LoVo (cell line): ENCODE measurements around the gene RNF144A.
"Not testable (repeated sequence)": the region's sequence is repeated elsewhere in the genome, so short reads cannot be mapped to it uniquely, and the experiment has no call there.

Source experiments
- DNase-seq: peaks from one replicate; pipeline ENCODE4 v3.0.0-alpha.2; 2016; ENCODE audit warnings: low spot score

The RNF144A gene

GRCh38 chr2:6972067-6972710 lies 55.0 kb downstream of the RNF144A start:
- DNase-seq, result no peak

DNA sequence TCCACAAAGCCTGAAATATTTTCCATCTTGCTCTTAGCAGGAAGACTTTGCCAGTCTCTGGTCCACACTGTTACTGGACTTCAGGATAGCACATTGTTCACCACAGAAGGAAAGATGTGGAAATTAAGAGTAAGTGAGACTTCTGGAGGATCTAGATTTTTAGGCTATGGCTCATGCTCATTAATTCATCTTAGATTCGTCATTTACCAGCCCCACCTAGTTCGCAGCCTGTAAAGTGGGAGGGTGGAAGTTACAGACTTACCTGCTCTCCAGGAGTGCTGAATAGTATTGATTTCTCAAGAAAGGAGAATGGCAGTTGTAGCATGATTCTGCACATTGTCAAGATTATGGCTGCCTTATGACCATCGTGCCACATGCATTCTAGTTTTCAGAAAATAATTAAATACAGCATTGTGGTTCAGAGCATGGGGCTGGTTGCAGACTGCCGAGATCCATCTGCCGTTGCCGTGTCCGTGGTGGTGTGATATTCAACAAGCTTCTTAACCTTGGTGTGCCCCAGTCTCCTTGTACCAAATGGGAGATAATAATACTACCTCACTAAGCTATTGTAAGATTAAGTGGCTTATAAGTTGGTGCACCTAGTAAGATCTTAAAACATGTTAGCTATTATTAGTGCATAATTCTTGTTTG lies 56.8 kb downstream of the RNF144A start:
- peak; percentile 36 for DNase-seq

- DNase-seq, result peak; percentile 50
Observed at GRCh38 chr2:6975988-6976387, 58.8 kb downstream of the RNF144A start.

DNA sequence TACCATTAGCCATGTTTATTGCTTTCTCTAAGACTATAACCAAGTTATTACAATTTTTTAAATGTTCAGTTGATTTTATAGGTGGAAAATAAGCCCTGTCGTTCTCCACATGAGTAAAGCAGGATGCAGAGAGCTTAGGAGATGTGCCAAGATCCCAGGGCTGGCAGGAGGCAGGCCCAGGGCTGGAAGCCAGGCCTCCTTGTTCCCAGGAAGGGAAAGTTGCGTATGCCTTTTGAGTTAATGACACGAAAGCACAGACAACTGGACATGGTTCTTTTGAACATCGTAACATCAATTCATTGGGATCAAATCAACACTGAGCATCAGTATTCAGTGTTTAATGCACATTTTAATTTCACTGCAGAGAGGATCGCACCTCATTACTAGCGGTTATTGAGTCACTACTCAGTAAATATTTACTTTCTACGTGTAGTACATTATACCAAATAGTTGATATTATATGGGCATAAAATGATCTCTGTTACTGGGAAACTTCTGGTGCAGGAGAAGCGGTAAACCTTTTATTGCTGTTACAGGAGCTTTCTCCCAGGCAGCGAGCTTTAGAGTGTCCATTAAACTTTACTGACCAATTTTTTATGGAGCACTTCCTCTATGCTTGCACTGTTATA lies 60.0 kb downstream of the RNF144A start:
- peak; percentile 38 for DNase-seq

DNA sequence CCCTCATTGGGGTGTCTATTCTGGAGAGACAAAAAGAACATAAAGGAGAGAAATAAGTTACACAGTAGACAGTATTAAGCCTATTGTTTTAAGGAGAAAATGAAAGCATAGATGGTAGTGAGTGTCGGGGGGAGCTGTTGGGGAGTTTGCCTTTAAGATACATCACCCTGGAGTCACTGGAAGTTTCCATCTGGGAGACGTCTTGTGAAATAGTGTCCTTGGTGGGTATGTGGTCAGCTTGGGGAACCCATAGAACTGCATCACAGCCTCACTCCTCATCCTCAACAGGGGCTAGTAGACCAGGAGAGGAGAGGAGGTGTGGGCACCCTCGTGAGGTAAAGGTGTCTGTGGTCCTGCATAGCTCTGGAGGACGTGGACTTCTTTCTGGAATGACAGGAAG lies 60.6 kb downstream of the RNF144A start:
- DNase-seq, result no peak

DNA sequence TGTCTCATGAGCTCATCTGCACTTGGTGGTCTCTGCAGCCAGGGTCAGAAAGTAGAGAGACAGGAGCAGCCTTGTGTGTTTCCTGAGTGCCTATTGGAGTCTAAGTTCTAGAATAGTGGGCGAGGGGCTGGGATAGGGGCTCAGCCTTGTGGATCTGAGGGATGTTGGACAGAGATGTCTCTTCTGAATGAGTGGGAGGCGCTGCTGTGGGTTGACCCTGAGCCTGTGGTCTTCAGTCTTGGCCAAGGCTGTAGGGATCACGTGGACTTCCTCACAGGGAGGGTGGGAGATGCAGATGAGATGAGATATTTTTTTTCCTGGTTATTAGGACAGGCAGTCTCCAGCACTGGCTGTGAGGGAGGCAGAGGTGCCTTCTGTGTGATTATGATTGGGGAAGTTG lies 61.8 kb downstream of the RNF144A start:
- no peak for DNase-seq

DNA sequence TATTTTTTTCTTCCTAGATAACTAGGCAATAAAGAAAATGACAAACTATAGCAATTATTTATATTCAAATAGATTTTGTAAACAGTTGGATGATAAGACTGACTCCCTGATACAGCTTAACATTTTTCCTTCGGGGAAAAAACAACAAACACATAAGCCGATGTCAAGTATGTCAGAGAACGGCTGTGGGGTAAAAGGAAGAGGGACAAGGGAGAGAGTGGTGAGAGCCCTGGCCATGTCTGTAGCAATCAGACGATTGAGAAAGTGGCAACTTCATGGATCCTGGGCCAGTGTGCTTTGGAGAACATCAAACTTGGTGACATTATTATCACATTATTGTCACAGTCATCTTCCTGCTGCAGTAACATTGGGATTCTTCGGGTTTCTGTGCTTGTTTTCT lies 65.2 kb downstream of the RNF144A start:
- DNase-seq, result no peak

GRCh38 chr2:6982934-6983589 lies 65.8 kb downstream of the RNF144A start:
- no peak for DNase-seq

DNA sequence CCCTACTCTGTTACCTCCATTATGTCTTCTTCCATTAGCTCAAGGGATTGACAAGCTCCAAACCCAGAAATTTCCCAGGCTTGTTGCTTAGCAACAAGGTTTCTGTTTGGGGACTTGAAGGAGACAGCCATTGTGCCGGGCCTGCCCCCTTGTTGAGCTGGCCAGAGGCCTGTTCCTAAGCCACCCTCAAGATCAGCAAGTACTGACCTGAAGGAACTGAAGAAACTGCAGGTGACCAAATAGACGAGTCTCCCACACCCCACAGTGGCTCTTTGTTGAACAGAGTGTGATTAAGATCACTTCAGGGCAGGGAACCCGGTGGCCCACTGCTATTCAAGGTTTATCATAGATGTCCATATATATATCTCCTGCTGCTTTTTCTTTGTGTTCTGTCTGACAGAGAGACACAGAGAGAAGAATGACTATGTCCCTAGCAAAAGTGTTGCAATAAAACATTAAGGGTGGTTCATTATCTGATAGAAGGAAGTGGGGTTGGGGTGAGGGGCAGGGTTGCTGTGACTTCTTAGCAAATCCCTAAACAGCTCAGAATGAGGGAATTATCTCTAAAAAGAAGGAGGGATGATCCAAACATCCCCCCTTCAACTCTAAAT lies 69.2 kb downstream of the RNF144A start:
- no peak for DNase-seq

DNA sequence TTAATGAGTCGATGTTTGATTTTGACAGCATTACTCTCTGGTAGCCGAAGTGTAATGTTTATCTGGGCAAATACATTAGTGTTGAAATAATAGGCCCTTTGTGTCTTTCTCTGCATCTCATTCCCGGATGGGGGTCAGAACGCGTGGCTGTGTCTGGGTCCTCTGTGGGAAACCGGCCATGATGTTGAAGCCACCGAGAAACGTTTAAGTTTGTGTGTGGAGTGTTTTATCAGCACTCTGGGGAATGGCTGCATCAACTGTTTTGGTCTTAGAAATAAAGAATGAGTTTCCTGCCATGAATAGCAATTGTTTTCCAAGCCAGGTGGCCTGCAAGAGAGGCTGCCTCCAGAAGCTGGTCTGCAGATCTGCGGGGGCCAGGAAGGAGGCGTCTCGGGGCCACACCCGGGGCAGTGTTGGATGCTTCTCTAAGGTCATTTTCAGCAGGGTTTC lies 69.7 kb downstream of the RNF144A start:
- DNase-seq, result no peak

DNA sequence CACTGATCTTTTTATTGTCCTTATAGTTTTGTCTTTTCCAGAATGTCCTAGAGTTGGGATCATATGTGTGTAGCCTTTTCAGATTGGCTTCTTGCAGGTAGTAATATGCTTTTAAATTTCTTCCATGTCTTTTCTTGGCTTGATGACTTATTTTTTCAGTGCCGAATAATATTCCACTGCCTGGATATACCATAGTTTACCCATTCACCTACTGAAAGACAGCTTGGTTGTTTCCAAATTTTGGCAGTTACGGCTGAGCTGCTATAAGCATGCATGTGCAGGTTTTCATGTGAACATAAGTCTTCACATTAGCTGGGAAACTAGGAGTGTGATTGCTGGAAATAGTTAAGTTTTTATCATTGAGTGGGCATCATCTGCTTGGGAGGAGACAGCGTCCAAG lies 73.7 kb downstream of the RNF144A start:
- no peak for DNase-seq

DNA sequence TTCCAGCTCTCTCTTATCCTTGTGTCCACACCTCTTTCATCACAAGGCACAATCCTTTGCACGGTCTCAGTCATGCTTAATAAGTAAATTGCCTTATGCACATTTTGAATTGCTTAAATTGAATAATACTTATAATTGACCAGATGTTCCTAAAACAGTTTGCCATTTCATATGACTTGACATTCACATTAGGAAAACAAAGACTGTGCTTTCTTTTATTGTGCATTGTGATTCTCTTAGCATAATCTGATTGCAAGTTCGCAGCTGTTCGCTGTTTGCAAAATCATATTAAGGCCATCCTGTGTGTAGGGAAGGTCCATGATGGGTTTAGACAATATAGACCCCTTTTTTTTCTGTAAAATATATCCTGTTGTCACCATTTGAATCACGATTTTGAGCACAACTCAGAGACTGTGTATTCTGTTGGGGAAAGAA lies 75.6 kb downstream of the RNF144A start:
- DNase-seq, result no peak

DNA sequence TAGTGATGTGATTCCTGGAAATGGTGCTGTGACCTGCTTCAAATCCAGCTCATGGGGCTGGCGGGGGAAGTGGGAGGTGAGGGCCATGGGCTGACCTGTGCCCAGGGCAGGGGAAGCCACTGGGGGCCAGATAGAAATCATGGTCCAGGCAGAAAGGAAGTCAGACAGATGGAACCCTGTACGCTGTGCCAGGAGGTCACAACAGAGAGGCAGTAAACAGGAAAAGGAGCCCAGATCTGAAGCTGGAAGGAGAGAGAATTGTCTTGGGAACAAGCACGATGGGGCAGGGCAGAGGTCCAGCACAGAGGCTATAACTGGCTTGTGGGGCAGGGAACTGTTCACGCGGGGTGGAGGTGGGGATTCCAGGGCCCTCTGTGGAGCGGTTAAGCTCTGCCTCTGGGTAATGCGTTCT lies 76.0 kb downstream of the RNF144A start:
- no peak for DNase-seq

- no peak for DNase-seq
Observed at GRCh38 chr2:6993936-6994335, 76.7 kb downstream of the RNF144A start.

DNA sequence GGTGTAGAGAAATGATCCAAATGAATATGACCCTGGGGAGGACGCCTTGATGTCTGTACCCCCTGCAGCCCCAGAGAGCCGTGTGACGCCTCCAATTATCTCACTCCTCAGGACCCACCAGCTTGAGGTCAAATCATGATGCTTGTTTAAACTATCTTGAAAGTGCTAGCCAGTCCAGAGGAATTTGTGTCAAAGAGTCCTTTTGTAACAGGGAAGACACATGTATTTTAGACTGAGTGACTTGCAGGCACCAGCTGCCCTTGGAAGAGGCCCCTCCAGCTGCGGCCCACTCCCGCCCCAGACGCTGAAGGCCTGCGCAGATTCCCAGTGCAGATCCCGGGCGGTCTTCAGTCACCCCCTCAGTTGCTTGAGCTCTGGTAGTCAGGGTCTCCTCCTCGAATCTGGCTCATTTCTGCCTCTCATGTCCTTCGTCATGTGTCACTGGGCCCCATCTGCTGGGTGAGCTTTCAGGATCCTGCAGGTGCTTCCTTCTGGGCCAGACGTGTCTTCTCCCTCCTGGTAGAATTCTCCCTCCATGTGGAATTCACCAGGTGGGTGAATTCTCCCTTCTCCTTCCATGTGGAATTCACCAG lies 77.4 kb downstream of the RNF144A start:
- DNase-seq, result no peak

DNA sequence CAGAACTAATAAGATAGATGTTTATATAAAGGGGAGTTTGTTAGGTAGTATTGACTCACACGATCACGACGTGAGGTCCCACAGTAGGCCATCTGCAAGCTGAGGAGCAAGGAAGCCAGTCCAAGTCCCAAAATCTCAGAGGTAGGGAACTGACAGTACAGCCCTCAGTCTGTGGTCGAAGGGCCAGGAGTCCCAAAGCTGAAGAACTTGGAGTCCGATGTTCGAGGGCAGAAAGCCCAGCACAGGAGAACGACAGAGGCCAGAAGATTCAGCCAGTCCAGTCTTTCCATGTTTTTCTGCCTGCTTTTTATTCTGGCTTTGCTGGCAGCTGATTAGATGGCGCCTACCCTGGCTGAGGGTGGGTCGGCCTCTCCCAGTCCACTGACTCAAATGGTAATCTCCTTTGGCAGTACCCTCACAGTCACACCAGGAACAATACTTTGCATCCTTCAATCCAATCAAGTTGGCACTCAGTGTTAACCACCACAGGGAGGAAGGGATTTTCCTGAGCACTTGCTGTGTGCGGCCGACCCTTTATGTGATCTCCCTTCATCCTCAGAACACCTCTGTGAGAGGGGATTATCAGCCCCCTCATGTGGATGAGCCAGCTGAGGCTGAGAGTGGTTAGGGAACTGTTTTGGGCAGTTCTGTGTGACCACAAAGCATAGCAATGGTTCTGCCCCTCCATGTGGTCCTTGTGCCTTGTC lies 78.3 kb downstream of the RNF144A start:
- no peak for DNase-seq

DNA sequence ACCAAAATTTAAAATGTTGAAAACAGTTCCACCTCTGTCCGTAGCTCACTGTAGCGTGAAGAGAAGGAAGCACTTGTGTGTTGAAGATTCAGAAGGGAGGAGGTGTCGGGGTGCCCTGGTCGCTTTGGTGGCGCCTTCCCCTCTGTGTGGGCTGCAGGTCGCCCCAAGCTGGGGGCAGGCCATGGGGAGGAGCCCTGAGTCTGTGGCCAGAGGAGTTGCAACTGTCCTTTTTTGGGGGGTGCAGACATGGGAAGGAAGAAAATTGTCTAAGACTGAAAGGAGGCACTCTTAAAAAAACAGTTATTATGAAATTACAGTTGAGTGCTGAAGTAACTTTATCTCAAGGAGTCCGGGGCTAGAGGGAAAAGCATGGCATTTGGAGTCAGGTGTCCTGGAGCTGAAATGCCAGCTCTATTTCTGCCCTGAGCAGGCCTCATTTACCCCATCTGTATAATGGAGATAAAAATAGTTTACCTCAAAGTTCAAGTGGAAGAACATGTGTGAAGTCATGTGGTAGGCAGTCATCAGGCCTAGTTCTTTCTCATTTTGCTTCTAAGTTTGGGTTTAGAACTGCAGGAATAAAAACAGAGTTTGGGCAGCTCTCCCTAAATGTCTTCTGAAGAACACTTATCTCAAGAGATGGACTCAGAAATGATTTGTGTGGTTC lies 82.1 kb downstream of the RNF144A start:
- no peak for DNase-seq

DNA sequence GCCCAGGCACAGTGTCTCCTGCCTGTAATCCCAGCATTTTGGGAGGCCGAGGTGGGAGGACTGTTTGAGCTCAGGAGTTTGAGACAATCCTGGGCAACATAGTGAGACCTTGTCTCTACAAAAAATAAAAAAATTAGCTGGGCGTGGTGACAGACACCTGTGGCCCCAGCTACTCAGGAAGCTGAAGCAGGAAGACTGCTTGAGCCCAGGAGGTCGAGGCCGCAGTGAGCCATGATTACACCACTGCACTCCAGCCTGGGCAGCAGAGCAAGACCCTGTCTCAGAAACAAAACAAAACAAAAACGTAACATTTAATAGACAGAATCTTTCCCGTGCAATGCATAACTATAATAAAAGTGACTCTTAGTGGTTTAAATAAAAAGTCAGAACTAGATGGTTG lies 84.2 kb downstream of the RNF144A start:
- DNase-seq, result not testable (repeated sequence)

DNA sequence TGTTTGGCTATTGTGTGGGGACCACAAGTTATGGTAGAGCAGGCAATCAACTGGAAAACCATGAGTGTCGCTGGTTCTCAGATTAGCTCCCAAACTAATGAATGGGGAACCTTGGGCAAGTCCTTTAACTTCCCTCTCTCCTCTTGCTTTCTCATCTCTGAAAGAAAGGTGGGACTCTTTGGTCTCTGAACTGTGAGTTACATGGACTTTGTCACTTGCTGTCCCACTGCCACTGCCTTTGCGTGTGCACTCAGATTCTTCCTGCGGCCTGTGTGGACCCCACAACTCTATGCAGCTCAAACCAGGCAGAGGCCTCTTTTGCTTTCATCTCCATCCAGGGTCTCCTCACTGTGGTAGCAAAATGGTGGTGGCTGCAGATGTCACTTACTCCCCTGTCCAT lies 86.7 kb downstream of the RNF144A start:
- no peak for DNase-seq

- DNase-seq, result no peak
Observed at GRCh38 chr2:7004636-7005035, 87.4 kb downstream of the RNF144A start.

DNA sequence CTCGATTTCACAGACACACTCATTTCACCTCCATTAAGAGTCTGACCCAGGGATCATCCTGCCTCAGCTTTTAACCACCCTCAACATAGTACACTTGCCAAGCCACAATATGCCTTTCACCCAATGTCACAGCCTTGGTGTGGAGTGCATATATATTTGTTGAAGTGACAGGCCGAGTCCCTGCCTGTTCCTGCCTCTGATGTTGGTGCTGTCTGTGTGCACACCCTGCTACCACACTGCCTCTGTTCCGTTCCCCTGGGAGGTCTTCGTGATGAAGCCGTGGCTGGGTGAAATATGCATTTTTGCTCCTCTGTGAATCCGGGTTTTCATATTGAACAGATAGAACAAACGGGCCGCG lies 90.3 kb downstream of the RNF144A start:
- DNase-seq, result no peak
